Fibroblast of mammary gland (primary cell): ENCODE measurements around the gene KATNAL2.

ENCODE experiments used
- DNase-seq: peaks from one replicate; pipeline ENCODE4 v3.0.0-alpha.2; 2010; ENCODE audit warnings: low read depth
- H3K4me3 ChIP-seq: 2 replicates; pipeline ENCODE4 v1.5.1; 2011; ENCODE audit warnings: low read depth, mild to moderate bottlenecking, low read length, moderate library complexity; ENCODE audit not compliant: control insufficient read depth
- TF ChIP-seq, protein P1 (sequence below): conservative IDR thresholded peaks from 2 replicates; pipeline ENCODE4 v1.5.1; 2011; ENCODE audit warnings: low read depth, low read length, inconsistent platforms; ENCODE audit not compliant: control insufficient read depth, insufficient read depth

Gene KATNAL2

DNA sequence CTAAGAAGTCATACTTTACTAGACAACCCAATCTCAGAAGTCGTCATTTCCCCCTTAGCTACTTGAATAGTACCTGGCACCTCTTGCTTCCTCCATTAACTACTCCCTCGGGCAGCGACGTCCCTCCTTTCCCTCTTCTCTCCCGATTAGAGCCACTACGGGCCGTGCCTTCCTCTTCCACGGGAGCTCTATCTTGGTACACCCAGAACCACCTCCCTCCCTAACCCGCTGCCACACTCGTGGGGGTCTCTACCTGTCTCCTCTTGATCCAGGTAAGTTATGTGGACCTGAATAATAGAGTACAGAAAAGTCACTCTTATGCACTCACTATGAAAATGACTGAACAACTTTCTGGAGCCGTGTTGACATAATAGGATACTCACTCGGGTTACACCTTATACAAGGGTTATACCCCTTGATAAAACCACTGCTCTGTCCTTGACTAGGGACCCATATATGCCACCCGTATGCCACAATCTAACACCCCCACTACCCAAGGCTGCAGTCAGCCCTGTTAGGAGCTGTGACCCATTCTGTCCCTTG, 233.5 kb downstream of the KATNAL2 start:
- H3K4me3 ChIP-seq: peak overlapping the region; percentile 85
- TF ChIP-seq, protein P1, sequence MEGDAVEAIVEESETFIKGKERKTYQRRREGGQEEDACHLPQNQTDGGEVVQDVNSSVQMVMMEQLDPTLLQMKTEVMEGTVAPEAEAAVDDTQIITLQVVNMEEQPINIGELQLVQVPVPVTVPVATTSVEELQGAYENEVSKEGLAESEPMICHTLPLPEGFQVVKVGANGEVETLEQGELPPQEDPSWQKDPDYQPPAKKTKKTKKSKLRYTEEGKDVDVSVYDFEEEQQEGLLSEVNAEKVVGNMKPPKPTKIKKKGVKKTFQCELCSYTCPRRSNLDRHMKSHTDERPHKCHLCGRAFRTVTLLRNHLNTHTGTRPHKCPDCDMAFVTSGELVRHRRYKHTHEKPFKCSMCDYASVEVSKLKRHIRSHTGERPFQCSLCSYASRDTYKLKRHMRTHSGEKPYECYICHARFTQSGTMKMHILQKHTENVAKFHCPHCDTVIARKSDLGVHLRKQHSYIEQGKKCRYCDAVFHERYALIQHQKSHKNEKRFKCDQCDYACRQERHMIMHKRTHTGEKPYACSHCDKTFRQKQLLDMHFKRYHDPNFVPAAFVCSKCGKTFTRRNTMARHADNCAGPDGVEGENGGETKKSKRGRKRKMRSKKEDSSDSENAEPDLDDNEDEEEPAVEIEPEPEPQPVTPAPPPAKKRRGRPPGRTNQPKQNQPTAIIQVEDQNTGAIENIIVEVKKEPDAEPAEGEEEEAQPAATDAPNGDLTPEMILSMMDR: no peak
- peak; percentile 5 for DNase-seq

DNA sequence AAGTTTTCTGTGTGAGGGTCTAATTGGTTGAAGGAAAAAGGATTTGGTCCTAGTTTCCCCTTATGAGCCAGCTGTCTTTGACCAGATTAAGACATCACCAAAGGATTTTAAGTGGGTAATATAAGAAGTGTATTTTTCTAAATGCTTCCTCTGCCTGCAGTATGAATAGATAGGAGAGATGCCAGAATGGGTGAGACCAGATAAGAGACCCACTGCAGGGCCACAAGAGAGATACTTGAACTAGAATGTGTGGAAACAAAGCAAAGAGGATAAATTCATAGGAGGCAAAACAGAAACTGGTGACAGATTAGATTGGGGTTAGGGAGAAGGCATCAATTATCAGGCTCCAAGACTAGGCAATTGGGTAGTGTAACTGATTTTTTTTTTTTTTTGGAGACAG, 234.0 kb downstream of the KATNAL2 start:
- TF ChIP-seq, protein P1: no peak
- no peak for DNase-seq

More for the DNA sequence above, 234.0 kb downstream of the KATNAL2 start:
- peak overlapping the region; percentile 85 for H3K4me3 ChIP-seq
